ENCODE data around the gene TNFAIP2.

GRCh38 chr14:103113774-103114173 lies 9.5 kb upstream of the TNFAIP2 start:
- no peak for TF ChIP-seq CTCF (IDR thresholded peaks at IDR 0.05)
- TF ChIP-seq POLR2A (IDR thresholded peaks at IDR 0.05): no peak

Measured in testis (tissue), 2 donors.